GM10266 (cell line): ENCODE data around the gene PLLP.

ENCODE experiments used
- DNase-seq: peaks from one replicate; pipeline ENCODE4 v3.0.0; 2012; ENCODE audit errors: extremely low spot score
- CTCF ChIP-seq: IDR thresholded peaks from 2 replicates; pipeline ENCODE4 v1.5.1; 2012; ENCODE audit warnings: mild to moderate bottlenecking, low read depth; ENCODE audit not compliant: control insufficient read depth, insufficient read depth; ENCODE audit errors: missing control alignments

Gene PLLP

GRCh38 chr16:57236022-57236350 is 48.5 kb downstream of the PLLP start:
- DNase-seq: no peak
- TF ChIP-seq CTCF: no peak

GRCh38 chr16:57235128-57236021 is 49.1 kb downstream of the PLLP start:
- no peak for DNase-seq
- no peak for TF ChIP-seq CTCF

GRCh38 chr16:57234707-57235092 is 49.8 kb downstream of the PLLP start:
- DNase-seq: no peak
- TF ChIP-seq CTCF: no peak

GRCh38 chr16:57233944-57234706 is 50.3 kb downstream of the PLLP start:
- TF ChIP-seq CTCF: no peak
- DNase-seq: no peak

GRCh38 chr16:57231821-57232350 is 52.6 kb downstream of the PLLP start:
- no peak for TF ChIP-seq CTCF
- DNase-seq: no peak

GRCh38 chr16:57229079-57229478 is 55.4 kb downstream of the PLLP start:
- no peak for TF ChIP-seq CTCF
- DNase-seq: no peak
